Vagina (tissue), 2 donors: Measurements from ENCODE around the gene CCDC18. TPM values are rescaled to one million over a fixed set of nuclear protein-coding genes. Genes with fewer than 3 reads are reported as not detected.

ENCODE experiments used
- DNase-seq, 2 donors: peaks; one replicate each; pipeline ENCODE4 v3.0.0-alpha.2; 2017; ENCODE audit errors: extremely low spot score in 2 of 2
- H3K27ac ChIP-seq: fragments of 200-600 bp; sonication (generic); one replicate; pipeline ENCODE4 v1.5.1; 2019
- H3K27me3 ChIP-seq: fragments of 200-600 bp; sonication (generic); one replicate; pipeline ENCODE4 v1.5.1; 2019
- H3K36me3 ChIP-seq, 2 donors: fragments of 200-600 bp; sonication (generic); one replicate each; pipeline ENCODE4 v1.5.1; 2017 to 2019
- H3K4me1 ChIP-seq: fragments of 200-600 bp; sonication (generic); one replicate; pipeline ENCODE4 v1.5.1; 2019
- H3K4me3 ChIP-seq, 2 donors: fragments of 200-600 bp; sonication (generic); 1 replicate in 1 of 2; 2 replicates in 1 of 2; pipeline ENCODE4 v1.5.1; 2016 to 2019
- H3K9me3 ChIP-seq: fragments of 200-600 bp; sonication (generic); one replicate; pipeline ENCODE4 v1.5.1; 2019
- POLR2A ChIP-seq, 2 donors: fragments of 450-650 bp; IDR thresholded peaks; one replicate each; pipeline ENCODE4 v1.6.1; 2017; ENCODE audit warnings: antibody characterized with exemption in 2 of 2, mild to moderate bottlenecking in 2 of 2, moderate library complexity in 2 of 2
- POLR2AphosphoS5 ChIP-seq, 2 donors: sonication (generic); formaldehyde crosslinking; IDR thresholded peaks; one replicate each; pipeline ENCODE4 v1.9.0; 2017; ENCODE audit warnings: antibody characterized with exemption in 2 of 2, mild to moderate bottlenecking in 2 of 2, low read depth in 1 of 2; ENCODE audit not compliant: insufficient read depth in 1 of 2
- intact Hi-C: fragments of 100-400 bp; cut with DNase I; formaldehyde crosslinking; loops from one replicate; pipeline ENCODE4 v1.15.1; 2023
- small RNA-seq: library from RNA; depleted of rRNA; stranded (forward); fragments of <200 nt; gene quantifications from one replicate; pipeline ENCODE3, GENCODE V24; 2016
- total RNA-seq: library from RNA; depleted of rRNA; stranded (reverse); fragments of >200 nt; gene quantifications from one replicate; pipeline ENCODE4 v1.2.3, GENCODE V29; 2016
- TF ChIP-seq, protein P1 (sequence below), 3 experiments: fragments of 450-650 bp in 2 of 3; fragments of 200-600 bp in 1 of 3; sonication (generic) in 1 of 3; IDR thresholded peaks; one replicate each; pipeline ENCODE4 v1.5.1; 2017 to 2019; ENCODE audit warnings: antibody characterized with exemption in 3 of 3, mild to moderate bottlenecking in 2 of 3, moderate library complexity in 2 of 3

The CCDC18 gene
- total RNA-seq, 1 donor from 2014 or later, result 17.7 TPM

GRCh38 chr1:93324486-93325464 is 144.3 kb downstream of the CCDC18 start:
- Histone ChIP-seq H3K27me3 (no peaks in the 10 kb centered on the region), H3K27ac (no peak overlapping the region), H3K4me1 (peaks cover 5% of the 10 kb centered on the region), H3K4me3 (no peak overlapping the region), H3K36me3 (no peaks in the 10 kb centered on the region), H3K9me3 (no peaks in the 10 kb centered on the region)
- no peak for DNase-seq
- intact Hi-C loops, result no loop called here
- TF ChIP-seq POLR2AphosphoS5 (IDR thresholded peaks at IDR 0.05; ENCODE audit: insufficient read depth in 1 of 2, low read depth in 1 of 2) (peak in 1 of 2 donors; percentile 72), POLR2A (IDR thresholded peaks at IDR 0.05) (no peak)
- TF ChIP-seq, protein P1, sequence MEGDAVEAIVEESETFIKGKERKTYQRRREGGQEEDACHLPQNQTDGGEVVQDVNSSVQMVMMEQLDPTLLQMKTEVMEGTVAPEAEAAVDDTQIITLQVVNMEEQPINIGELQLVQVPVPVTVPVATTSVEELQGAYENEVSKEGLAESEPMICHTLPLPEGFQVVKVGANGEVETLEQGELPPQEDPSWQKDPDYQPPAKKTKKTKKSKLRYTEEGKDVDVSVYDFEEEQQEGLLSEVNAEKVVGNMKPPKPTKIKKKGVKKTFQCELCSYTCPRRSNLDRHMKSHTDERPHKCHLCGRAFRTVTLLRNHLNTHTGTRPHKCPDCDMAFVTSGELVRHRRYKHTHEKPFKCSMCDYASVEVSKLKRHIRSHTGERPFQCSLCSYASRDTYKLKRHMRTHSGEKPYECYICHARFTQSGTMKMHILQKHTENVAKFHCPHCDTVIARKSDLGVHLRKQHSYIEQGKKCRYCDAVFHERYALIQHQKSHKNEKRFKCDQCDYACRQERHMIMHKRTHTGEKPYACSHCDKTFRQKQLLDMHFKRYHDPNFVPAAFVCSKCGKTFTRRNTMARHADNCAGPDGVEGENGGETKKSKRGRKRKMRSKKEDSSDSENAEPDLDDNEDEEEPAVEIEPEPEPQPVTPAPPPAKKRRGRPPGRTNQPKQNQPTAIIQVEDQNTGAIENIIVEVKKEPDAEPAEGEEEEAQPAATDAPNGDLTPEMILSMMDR (IDR thresholded peaks at IDR 0.05), result no peak

Small RNA genes lying within 50 kb of the gene (small RNA-seq; reads per million reads assigned to genes)
- not detected for gene AC126124.1
- gene AL139421.1, result not detected

Other genes with a start within 250 kb of the CCDC18 start
- 7.9 TPM for gene DIPK1A, start 219.3 kb upstream of the CCDC18 start, total RNA-seq
- gene MTF2, start 101.4 kb upstream of the CCDC18 start, total RNA-seq, result 16.7 TPM
- 40.8 TPM for gene TMED5, start 311 bp upstream of the CCDC18 start, total RNA-seq
- 20.6 TPM for gene DR1, start 165.2 kb downstream of the CCDC18 start, total RNA-seq